GM06990 (cell line): Measurements from ENCODE around the gene PDXK.

Source experiments
- DNase-seq: peaks from one replicate; pipeline ENCODE4 v3.0.0-alpha.2; 2011; ENCODE audit not compliant: insufficient read length; ENCODE audit errors: extremely low read depth
- H3K27me3 ChIP-seq: replicated peaks from 2 replicates; pipeline ENCODE4 v1.6.0; 2011; ENCODE audit warnings: low read length; ENCODE audit not compliant: control insufficient read depth, insufficient read depth
- H3K36me3 ChIP-seq: 2 replicates; pipeline ENCODE4 v1.5.1; 2011; ENCODE audit warnings: low read length; ENCODE audit not compliant: control insufficient read depth, insufficient read depth
- H3K4me3 ChIP-seq: replicated peaks from 2 replicates; pipeline ENCODE4 v1.5.1; 2011; ENCODE audit warnings: low read depth, mild to moderate bottlenecking, control low read depth, low read length
- CTCF ChIP-seq: IDR thresholded peaks from 2 replicates; pipeline ENCODE4 v1.5.1; 2011; ENCODE audit warnings: low read length, control low read depth, mild to moderate bottlenecking, inconsistent platforms; ENCODE audit not compliant: insufficient read depth, poor library complexity, severe bottlenecking

The PDXK gene

DNA sequence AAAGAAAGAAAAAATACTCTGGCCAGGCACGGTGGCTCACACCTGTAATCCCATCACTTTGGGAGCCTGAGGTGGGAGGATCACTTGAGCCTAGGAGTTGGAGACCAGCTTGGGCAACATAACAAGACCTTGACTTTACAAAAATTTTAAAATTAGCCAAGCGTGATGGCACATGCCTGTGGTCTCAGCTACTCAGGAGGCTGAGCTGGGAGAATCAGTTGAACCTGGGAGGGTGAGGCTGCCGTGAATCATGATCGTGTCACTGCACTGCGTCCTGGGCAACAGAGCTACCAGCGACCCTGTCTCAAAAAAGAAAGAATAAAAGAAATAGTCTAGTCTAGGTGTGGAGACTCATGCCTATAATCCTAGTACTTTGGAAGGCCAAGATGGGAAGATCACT, 37.3 kb upstream of the PDXK start:
- Histone ChIP-seq H3K4me3 (no peak overlapping the region), H3K36me3 (peaks cover 23% of the 10 kb centered on the region), H3K27me3 (no peaks in the 10 kb centered on the region)
- TF ChIP-seq CTCF: no peak
- no peak for DNase-seq

- H3K4me3 ChIP-seq: no peak overlapping the region
- no peak for DNase-seq
- no peak for TF ChIP-seq CTCF
- peaks cover 37% of the 10 kb centered on the region for H3K36me3 ChIP-seq
- no peaks in the 10 kb centered on the region for H3K27me3 ChIP-seq
Measured at GRCh38 chr21:43684424-43684823, 34.5 kb upstream of the PDXK start.

DNA sequence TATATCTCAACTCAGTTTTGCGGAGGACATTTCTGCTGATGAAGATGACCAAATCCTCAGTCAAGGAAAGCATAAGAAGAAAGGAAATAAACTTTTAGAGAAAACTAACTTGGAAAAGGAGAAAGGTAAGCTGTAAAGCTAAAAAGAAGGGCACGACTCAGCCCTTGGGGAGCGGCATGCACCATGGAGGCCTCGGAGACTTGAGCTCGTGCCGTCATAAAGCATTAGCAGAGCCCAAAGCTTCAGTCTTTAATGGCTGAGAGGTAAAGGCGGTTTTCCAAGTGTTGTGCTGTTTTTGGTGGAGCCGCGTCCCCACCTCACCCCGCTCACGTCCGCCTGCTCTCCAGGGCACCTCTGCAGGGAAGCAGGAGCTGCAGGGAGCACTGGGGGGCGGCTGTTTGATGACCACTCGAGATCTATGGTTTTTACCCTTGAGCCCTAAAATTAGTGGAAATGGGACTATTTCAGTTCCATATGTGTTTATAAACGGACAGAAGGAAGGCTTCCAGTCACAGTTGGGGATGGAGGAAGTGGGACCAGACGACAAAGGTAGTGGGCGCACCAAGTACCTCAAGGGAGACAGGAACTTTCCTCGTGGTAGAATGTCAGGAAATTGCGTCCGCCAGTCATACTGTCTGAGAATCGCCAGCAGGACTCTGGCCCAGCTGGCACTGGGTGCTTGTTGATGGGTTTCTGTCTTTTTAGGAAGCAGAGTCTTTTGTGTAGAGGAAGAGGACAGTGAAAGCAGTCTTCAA, 31.9 kb upstream of the PDXK start:
- Histone ChIP-seq H3K4me3 (no peak overlapping the region), H3K27me3 (no peaks in the 10 kb centered on the region), H3K36me3 (peaks cover 50% of the 10 kb centered on the region)
- DNase-seq: no peak
- TF ChIP-seq CTCF: no peak

DNA sequence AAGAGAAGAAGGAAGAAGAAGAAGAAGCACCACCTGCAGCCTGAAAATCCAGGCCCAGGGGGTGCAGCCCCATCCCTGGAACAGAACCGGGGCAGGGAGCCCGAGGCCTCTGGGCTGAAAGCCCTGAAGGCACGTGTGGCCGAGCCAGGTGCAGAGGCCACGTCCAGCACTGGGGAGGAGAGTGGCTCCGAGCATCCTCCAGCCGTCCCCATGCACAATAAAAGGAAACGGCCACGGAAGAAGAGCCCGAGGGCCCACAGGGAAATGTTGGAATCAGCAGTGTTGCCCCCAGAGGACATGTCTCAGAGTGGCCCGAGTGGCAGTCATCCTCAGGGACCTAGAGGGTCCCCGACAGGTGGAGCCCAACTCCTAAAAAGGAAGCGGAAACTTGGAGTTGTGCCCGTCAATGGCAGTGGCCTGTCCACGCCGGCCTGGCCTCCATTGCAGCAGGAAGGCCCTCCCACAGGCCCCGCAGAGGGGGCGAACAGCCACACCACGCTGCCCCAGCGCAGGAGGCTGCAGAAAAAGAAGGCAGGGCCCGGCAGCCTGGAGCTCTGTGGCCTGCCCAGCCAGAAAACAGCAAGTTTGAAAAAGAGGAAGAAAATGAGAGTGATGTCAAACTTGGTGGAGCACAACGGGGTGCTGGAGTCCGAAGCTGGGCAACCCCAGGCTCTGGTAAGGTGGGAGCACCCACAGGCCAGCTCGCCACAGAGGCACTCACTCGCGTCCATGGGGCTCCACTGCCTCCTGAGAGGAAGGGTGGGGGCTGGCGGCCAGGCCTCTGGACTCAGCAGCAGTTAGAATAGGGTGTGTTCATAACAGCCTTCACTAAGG, 31.1 kb upstream of the PDXK start:
- peaks cover 47% of the 10 kb centered on the region for H3K36me3 ChIP-seq
- no peak for TF ChIP-seq CTCF
- no peak for DNase-seq
- H3K27me3 ChIP-seq: no peaks in the 10 kb centered on the region
- H3K4me3 ChIP-seq: no peak overlapping the region

- H3K36me3 ChIP-seq: peaks cover 48% of the 10 kb centered on the region
- H3K27me3 ChIP-seq: no peaks in the 10 kb centered on the region
- no peak for DNase-seq
- TF ChIP-seq CTCF: no peak
- H3K4me3 ChIP-seq: no peak overlapping the region
Measured at GRCh38 chr21:43688906-43689305, 30.0 kb upstream of the PDXK start.
